CD4-positive, alpha-beta T cell (primary cell): ENCODE data around the gene SIGLEC15. TPM values are rescaled to one million over a fixed set of nuclear protein-coding genes. Genes with fewer than 3 reads are reported as not detected.

Experiments
- ATAC-seq: fragments of 200-7000 bp; cut with Tn5 transposase; one replicate; pipeline ENCODE4 v1.10.0; 2022; ENCODE audit warnings: mild to moderate bottlenecking; ENCODE audit not compliant: poor library complexity
- CTCF ChIA-PET: fragments of 350-600 bp; sonication (Branson Sonifier 250); formaldehyde crosslinking; loops from one replicate; lab custom pipeline; 2021; ENCODE audit warnings: antibody characterized with exemption, inconsistent platforms; lab: Charles Lee
- POLR2A ChIA-PET: fragments of 350-600 bp; sonication (Branson Sonifier 250); formaldehyde crosslinking; loops from one replicate; lab custom pipeline; 2021; ENCODE audit warnings: antibody characterized with exemption, inconsistent platforms; lab: Charles Lee
- DNase-seq, 14 experiments: peaks; one replicate each; pipeline ENCODE4 v3.0.0-alpha.2; 2013 to 2020; ENCODE audit warnings: mixed read lengths in 2 of 14
- H3K27ac ChIP-seq, 2 donors: one replicate each; pipeline versions ENCODE4 v1.5.1 to v1.7.0; 2013; ENCODE audit warnings: low read length in 2 of 2, low read depth in 1 of 2, mild to moderate bottlenecking in 1 of 2
- H3K27me3 ChIP-seq, 2 experiments: 1 replicate in 1 of 2; 2 replicates in 1 of 2; pipeline versions ENCODE4 v1.6.1 to v1.7.0; 2013; ENCODE audit warnings: low read length in 2 of 2, control low read depth in 1 of 2, mild to moderate bottlenecking in 1 of 2, moderate library complexity in 1 of 2; ENCODE audit not compliant: insufficient read depth in 2 of 2, control insufficient read depth in 1 of 2
- H3K36me3 ChIP-seq: one replicate; pipeline ENCODE4 v1.6.1; 2013; ENCODE audit warnings: low read length, control low read depth; ENCODE audit not compliant: insufficient read depth
- H3K4me1 ChIP-seq: one replicate; pipeline ENCODE4 v1.6.1; 2013; ENCODE audit warnings: low read length, control low read depth; ENCODE audit not compliant: insufficient read depth
- H3K4me3 ChIP-seq: one replicate; pipeline ENCODE4 v1.5.1; 2013; ENCODE audit warnings: mild to moderate bottlenecking, low read length, moderate library complexity
- H3K9me3 ChIP-seq, 2 experiments: 1 replicate in 1 of 2; 2 replicates in 1 of 2; pipeline versions ENCODE4 v1.6.1 to v1.7.0; 2013; ENCODE audit warnings: low read length in 2 of 2, mild to moderate bottlenecking in 2 of 2, control low read depth in 1 of 2, moderate library complexity in 1 of 2; ENCODE audit not compliant: control insufficient read depth in 1 of 2, insufficient read depth in 1 of 2
- H3K27ac Mint-ChIP-seq: one replicate; pipeline ENCODE4 v1.8.0; 2020; ENCODE audit warnings: mixed read lengths
- H3K27me3 Mint-ChIP-seq: one replicate; pipeline ENCODE4 v1.8.0; 2021; ENCODE audit warnings: mixed read lengths
- H3K36me3 Mint-ChIP-seq: one replicate; pipeline ENCODE4 v1.8.0; 2021; ENCODE audit warnings: low read depth, mixed read lengths
- H3K4me1 Mint-ChIP-seq: one replicate; pipeline ENCODE4 v1.8.0; 2021; ENCODE audit warnings: low read depth, mixed read lengths
- H3K4me3 Mint-ChIP-seq: one replicate; pipeline ENCODE4 v1.8.0; 2020; ENCODE audit warnings: mild to moderate bottlenecking, mixed read lengths
- H3K9me3 Mint-ChIP-seq: one replicate; pipeline ENCODE4 v1.8.0; 2020; ENCODE audit warnings: mixed read lengths
- intact Hi-C, 2 experiments: fragments of 100-400 bp; cut with DNase I in 1 of 2; cut with micrococcal nuclease in 1 of 2; formaldehyde crosslinking; loops; one replicate each; pipeline versions ENCODE4 v1.15.1 to v1.9.0; 2023 to 2025; cut with DNase I, micrococcal nuclease
- total RNA-seq, 174 experiments: library from RNA in 2 of 174; stranded (reverse) in 2 of 174; gene quantifications; one replicate each; pipeline ENCODE4 v1.2.3 and lab custom pipeline; 2021 to 2026
- TF ChIP-seq, protein P1 (sequence below): fragments of 200-600 bp; IDR thresholded peaks from one replicate; pipeline ENCODE4 v1.8.0; 2022; ENCODE audit warnings: antibody characterized with exemption, mild to moderate bottlenecking

SIGLEC15 gene
- total RNA-seq, 2 experiments from 2014 or later: not detected

- peaks cover 59% of the 10 kb centered on the region for H3K36me3 ChIP-seq
- peaks cover 17% of the 10 kb centered on the region for H3K4me1 ChIP-seq
- ATAC-seq (no peak), DNase-seq (no peak)
- Mint-ChIP-seq H3K4me1 (peaks cover 31% of the 10 kb centered on the region), H3K36me3 (peaks cover 84% of the 10 kb centered on the region), H3K9me3 (peaks cover 2% of the 10 kb centered on the region), H3K27ac (no peak overlapping the region), H3K27me3 (no peaks in the 10 kb centered on the region), H3K4me3 (no peak overlapping the region)
- intact Hi-C loops: no loop called here
- CTCF ChIA-PET: interaction anchor here (3.2 kb wide), 1 partner anchor 8 kb away, joined by 9 read pairs; no protein-coding TSS in a partner anchor
- no peak overlapping the region for H3K27ac ChIP-seq
- H3K4me3 ChIP-seq: no peak overlapping the region
- no peaks in the 10 kb centered on the region for H3K27me3 ChIP-seq
- no peaks in the 10 kb centered on the region for H3K9me3 ChIP-seq
- POLR2A ChIA-PET: no interaction called here
- TF ChIP-seq, protein P1, sequence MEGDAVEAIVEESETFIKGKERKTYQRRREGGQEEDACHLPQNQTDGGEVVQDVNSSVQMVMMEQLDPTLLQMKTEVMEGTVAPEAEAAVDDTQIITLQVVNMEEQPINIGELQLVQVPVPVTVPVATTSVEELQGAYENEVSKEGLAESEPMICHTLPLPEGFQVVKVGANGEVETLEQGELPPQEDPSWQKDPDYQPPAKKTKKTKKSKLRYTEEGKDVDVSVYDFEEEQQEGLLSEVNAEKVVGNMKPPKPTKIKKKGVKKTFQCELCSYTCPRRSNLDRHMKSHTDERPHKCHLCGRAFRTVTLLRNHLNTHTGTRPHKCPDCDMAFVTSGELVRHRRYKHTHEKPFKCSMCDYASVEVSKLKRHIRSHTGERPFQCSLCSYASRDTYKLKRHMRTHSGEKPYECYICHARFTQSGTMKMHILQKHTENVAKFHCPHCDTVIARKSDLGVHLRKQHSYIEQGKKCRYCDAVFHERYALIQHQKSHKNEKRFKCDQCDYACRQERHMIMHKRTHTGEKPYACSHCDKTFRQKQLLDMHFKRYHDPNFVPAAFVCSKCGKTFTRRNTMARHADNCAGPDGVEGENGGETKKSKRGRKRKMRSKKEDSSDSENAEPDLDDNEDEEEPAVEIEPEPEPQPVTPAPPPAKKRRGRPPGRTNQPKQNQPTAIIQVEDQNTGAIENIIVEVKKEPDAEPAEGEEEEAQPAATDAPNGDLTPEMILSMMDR: no peak
These were observed 46.1 kb downstream of the SIGLEC15 start for GRCh38 chr18:45871431-45872084.

- Histone ChIP-seq H3K4me1 (peaks cover 18% of the 10 kb centered on the region), H3K36me3 (peaks cover 57% of the 10 kb centered on the region), H3K27ac (peak overlapping the region; percentile 32 to 74), H3K4me3 (no peak overlapping the region), H3K27me3 (no peaks in the 10 kb centered on the region), H3K9me3 (no peaks in the 10 kb centered on the region)
- Mint-ChIP-seq H3K9me3 (peaks cover 2% of the 10 kb centered on the region), H3K27me3 (no peaks in the 10 kb centered on the region), H3K4me3 (no peak overlapping the region), H3K27ac (peak overlapping the region; percentile 63), H3K4me1 (peaks cover 33% of the 10 kb centered on the region), H3K36me3 (peaks cover 86% of the 10 kb centered on the region)
- CTCF ChIA-PET: no interaction called here
- ATAC-seq (peak; percentile 82), DNase-seq (peak in 10 of 14 experiments; percentile 12 to 83 (median 32))
- POLR2A ChIA-PET: no interaction called here
- TF ChIP-seq, protein P1: no peak
- intact Hi-C loops: no loop called here
These were observed 49.2 kb downstream of the SIGLEC15 start for GRCh38 chr18:45874491-45875184.

DNA sequence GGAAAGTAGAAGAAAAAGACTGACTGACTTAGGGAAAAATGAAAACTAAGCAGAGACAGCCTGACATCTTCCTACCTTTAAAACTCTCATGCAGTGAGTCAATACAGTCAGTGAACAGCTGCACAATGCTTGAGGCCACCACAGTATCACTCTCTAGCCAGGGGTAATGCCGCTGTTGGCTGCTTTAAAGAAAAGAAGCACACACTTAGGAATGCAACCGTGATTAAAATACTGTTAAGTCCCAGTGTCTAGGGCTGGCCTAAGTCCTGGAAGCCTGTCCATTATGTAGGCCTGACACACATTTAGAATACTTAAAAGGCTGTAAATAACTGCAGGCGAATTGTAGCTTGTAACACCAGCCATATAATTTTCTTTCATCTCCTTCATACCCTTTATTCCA lies 50.7 kb downstream of the SIGLEC15 start:
- Histone ChIP-seq H3K27ac (no peak overlapping the region), H3K4me1 (peaks cover 26% of the 10 kb centered on the region), H3K36me3 (peaks cover 56% of the 10 kb centered on the region), H3K9me3 (no peaks in the 10 kb centered on the region), H3K4me3 (no peak overlapping the region), H3K27me3 (no peaks in the 10 kb centered on the region)
- Mint-ChIP-seq H3K9me3 (peaks cover 2% of the 10 kb centered on the region), H3K27ac (no peak overlapping the region), H3K36me3 (peaks cover 86% of the 10 kb centered on the region), H3K4me3 (no peak overlapping the region), H3K4me1 (peaks cover 39% of the 10 kb centered on the region), H3K27me3 (no peaks in the 10 kb centered on the region)
- DNase-seq (no peak), ATAC-seq (no peak)
- CTCF ChIA-PET: interaction anchor here (0.6 kb wide), 1 partner anchor 159 kb away, joined by 4 read pairs; no protein-coding TSS in a partner anchor
- intact Hi-C loops: no loop called here
- TF ChIP-seq, protein P1: no peak
- POLR2A ChIA-PET: no interaction called here
